Measurements from ENCODE around the gene TMPRSS3.
A peak's percentile ranks its signal among the peaks of the same experiment; 100 is the strongest.

TMPRSS3 gene

GRCh38 chr21:42429856-42430255 lies 34.0 kb upstream of the TMPRSS3 start:
- Histone ChIP-seq H4K20me1 (no peaks in the 10 kb centered on the region), H3K4me1 (peaks cover 38% of the 10 kb centered on the region), H3K4me2 (no peak overlapping the region), H3K27me3 (no peaks in the 10 kb centered on the region), H3K27ac (no peak overlapping the region), H3K9me3 (peaks cover 22% of the 10 kb centered on the region), H3K36me3 (no peaks in the 10 kb centered on the region), H3K9ac (no peak overlapping the region), H3K4me3 (no peak overlapping the region)
- TF ChIP-seq Cebpa-rat (IDR thresholded peaks at IDR 0.05), result no peak

- Histone ChIP-seq H3K4me2 (no peak overlapping the region), H3K27ac (no peak overlapping the region), H3K4me1 (peaks cover 47% of the 10 kb centered on the region), H3K9me3 (peaks cover 22% of the 10 kb centered on the region), H4K20me1 (no peaks in the 10 kb centered on the region), H3K9ac (no peak overlapping the region), H3K4me3 (no peak overlapping the region), H3K27me3 (no peaks in the 10 kb centered on the region), H3K36me3 (no peaks in the 10 kb centered on the region)
- no peak for TF ChIP-seq Cebpa-rat (IDR thresholded peaks at IDR 0.05)
These were observed 33.2 kb upstream of the TMPRSS3 start for GRCh38 chr21:42429021-42429420.

- no peak for TF ChIP-seq Cebpa-rat (IDR thresholded peaks at IDR 0.05)
- Histone ChIP-seq H3K4me3 (no peak overlapping the region), H3K27ac (no peak overlapping the region), H3K27me3 (no peaks in the 10 kb centered on the region), H3K9me3 (peaks cover 14% of the 10 kb centered on the region), H4K20me1 (no peaks in the 10 kb centered on the region), H3K36me3 (no peaks in the 10 kb centered on the region), H3K9ac (no peak overlapping the region), H3K4me2 (peak overlapping the region; percentile 97; the same call in 1 of the 2 replicates), H3K4me1 (peaks cover 58% of the 10 kb centered on the region)
These were observed 32.1 kb upstream of the TMPRSS3 start for GRCh38 chr21:42427809-42428419.

- H3K27ac ChIP-seq, result peak overlapping the region; percentile 35; the same call in 1 of the 2 replicates
- peaks cover 4% of the 10 kb centered on the region for H3K9me3 ChIP-seq
- H3K4me3 ChIP-seq, result no peak overlapping the region
- H3K9ac ChIP-seq, result no peak overlapping the region
- H3K4me1 ChIP-seq, result peaks cover 66% of the 10 kb centered on the region
- no peak for TF ChIP-seq Cebpa-rat (IDR thresholded peaks at IDR 0.05)
- H4K20me1 ChIP-seq, result no peaks in the 10 kb centered on the region
- peak overlapping the region; percentile 97 for H3K4me2 ChIP-seq
- no peaks in the 10 kb centered on the region for H3K36me3 ChIP-seq
- H3K27me3 ChIP-seq, result no peaks in the 10 kb centered on the region
These were observed 31.1 kb upstream of the TMPRSS3 start for GRCh38 chr21:42426876-42427480.

GRCh38 chr21:42426424-42426823 lies 30.6 kb upstream of the TMPRSS3 start:
- Histone ChIP-seq H3K9me3 (peaks cover 2% of the 10 kb centered on the region), H3K4me3 (no peak overlapping the region), H3K9ac (no peak overlapping the region), H3K27me3 (no peaks in the 10 kb centered on the region), H4K20me1 (no peaks in the 10 kb centered on the region), H3K36me3 (no peaks in the 10 kb centered on the region), H3K4me2 (peak overlapping the region; percentile 97), H3K27ac (peak overlapping the region; percentile 88; the same call in 1 of the 2 replicates), H3K4me1 (peaks cover 66% of the 10 kb centered on the region)
- TF ChIP-seq Cebpa-rat (IDR thresholded peaks at IDR 0.05), result no peak

GRCh38 chr21:42425591-42425990 lies 29.7 kb upstream of the TMPRSS3 start:
- TF ChIP-seq Cebpa-rat (IDR thresholded peaks at IDR 0.05), result no peak
- peak overlapping the region; percentile 97 for H3K4me2 ChIP-seq
- no peaks in the 10 kb centered on the region for H3K27me3 ChIP-seq
- peaks cover 10% of the 10 kb centered on the region for H3K9me3 ChIP-seq
- H3K4me1 ChIP-seq, result peaks cover 67% of the 10 kb centered on the region
- peak overlapping the region; percentile 49 for H3K4me3 ChIP-seq
- H3K27ac ChIP-seq, result peak overlapping the region; percentile 88
- no peaks in the 10 kb centered on the region for H3K36me3 ChIP-seq
- no peaks in the 10 kb centered on the region for H4K20me1 ChIP-seq
- peak overlapping the region; percentile 68; the same call in 1 of the 2 replicates for H3K9ac ChIP-seq

- peak overlapping the region; percentile 49 for H3K4me3 ChIP-seq
These were observed 29.2 kb upstream of the TMPRSS3 start for GRCh38 chr21:42424914-42425541.

GRCh38 chr21:42423685-42424084 lies 27.8 kb upstream of the TMPRSS3 start:
- no peak for TF ChIP-seq Cebpa-rat (IDR thresholded peaks at IDR 0.05)
- H3K27ac ChIP-seq, result peak overlapping the region; percentile 88

More at GRCh38 chr21:42424914-42425541, 29.2 kb upstream of the TMPRSS3 start:
- Histone ChIP-seq H3K9me3 (peaks cover 13% of the 10 kb centered on the region), H3K9ac (peak overlapping the region; percentile 68), H3K27ac (peak overlapping the region; percentile 88), H3K27me3 (no peaks in the 10 kb centered on the region), H3K4me2 (peak overlapping the region; percentile 97), H3K4me1 (peaks cover 70% of the 10 kb centered on the region), H4K20me1 (no peaks in the 10 kb centered on the region), H3K36me3 (no peaks in the 10 kb centered on the region)
- peak; percentile 96 for TF ChIP-seq Cebpa-rat (IDR thresholded peaks at IDR 0.05)

GRCh38 chr21:42423197-42423675 lies 27.4 kb upstream of the TMPRSS3 start:
- H3K4me3 ChIP-seq, result no peak overlapping the region
- peak overlapping the region; percentile 97 for H3K4me2 ChIP-seq
- TF ChIP-seq Cebpa-rat (IDR thresholded peaks at IDR 0.05), result no peak
- no peak overlapping the region for H3K9ac ChIP-seq
- peaks cover 70% of the 10 kb centered on the region for H3K4me1 ChIP-seq
- no peaks in the 10 kb centered on the region for H3K36me3 ChIP-seq
- H3K9me3 ChIP-seq, result peaks cover 25% of the 10 kb centered on the region
- no peaks in the 10 kb centered on the region for H3K27me3 ChIP-seq
- no peak overlapping the region for H3K27ac ChIP-seq
- no peaks in the 10 kb centered on the region for H4K20me1 ChIP-seq

More at GRCh38 chr21:42423685-42424084, 27.8 kb upstream of the TMPRSS3 start:
- Histone ChIP-seq H4K20me1 (no peaks in the 10 kb centered on the region), H3K9me3 (peaks cover 25% of the 10 kb centered on the region), H3K4me3 (no peak overlapping the region), H3K9ac (peak overlapping the region; percentile 68; the same call in 1 of the 2 replicates), H3K27me3 (no peaks in the 10 kb centered on the region), H3K36me3 (no peaks in the 10 kb centered on the region), H3K4me2 (peak overlapping the region; percentile 97), H3K4me1 (peaks cover 70% of the 10 kb centered on the region)
